ENCODE measurements around the gene RAB35.

- no peak for TF ChIP-seq CTCF (IDR thresholded peaks at IDR 0.05)
- TF ChIP-seq TCF7L2 (IDR thresholded peaks at IDR 0.05; ENCODE audit: low read depth, low read length), result no peak
- no peak for TF ChIP-seq POLR2AphosphoS5 (IDR thresholded peaks at IDR 0.05; ENCODE audit: low read depth, low read length)
Observed at GRCh38 chr12:120092551-120093335, 23.8 kb downstream of the RAB35 start.

Data from Panc1 (cell line).